GM21576 (cell line): ENCODE data around the gene TNNT1.
A peak's percentile ranks its signal among the peaks of the same experiment; 100 is the strongest.
"Not testable (repeated sequence)": the region's sequence is repeated elsewhere in the genome, so short reads cannot be mapped to it uniquely, and the experiment has no call there.

Experiments used
- ATAC-seq: cut with Tn5 transposase; IDR thresholded peaks from one replicate; pipeline ENCODE4 v1.9.1; 2021; ENCODE audit warnings: mild to moderate bottlenecking, moderate library complexity; ENCODE audit not compliant: unreplicated experiment

The TNNT1 gene

GRCh38 chr19:55171440-55171839 is 22.4 kb upstream of the TNNT1 start:
- ATAC-seq: no peak

GRCh38 chr19:55169136-55169535 is 20.1 kb upstream of the TNNT1 start:
- no peak for ATAC-seq

GRCh38 chr19:55166530-55167268 is 17.7 kb upstream of the TNNT1 start, which contains the start of gene DNAAF3:
Gene DNAAF3, minus strand, starts transcription at chr19:55166613. Its CDS starts 200 bp downstream, at chr19:55166413.
- ATAC-seq: peak; percentile 84

GRCh38 chr19:55165952-55166529 is 17.0 kb upstream of the TNNT1 start:
- ATAC-seq: no peak

GRCh38 chr19:55161571-55162322 is 12.7 kb upstream of the TNNT1 start:
- no peak for ATAC-seq

GRCh38 chr19:55160986-55161365 is 12.0 kb upstream of the TNNT1 start:
- no peak for ATAC-seq

- peak; percentile 67 for ATAC-seq
These were observed 11.4 kb upstream of the TNNT1 start for GRCh38 chr19:55160128-55160985.

GRCh38 chr19:55158848-55159749 is 10.1 kb upstream of the TNNT1 start:
- ATAC-seq: no peak

- ATAC-seq: no peak
These were observed 9.4 kb upstream of the TNNT1 start for GRCh38 chr19:55158423-55158822.

GRCh38 chr19:55157064-55157908 is 8.3 kb upstream of the TNNT1 start, which contains the start of gene TNNI3:
Gene TNNI3, minus strand, starts transcription at chr19:55157732. Its CDS starts 143 bp downstream, at chr19:55157589.
- ATAC-seq: no peak

GRCh38 chr19:55156202-55157063 is 7.4 kb upstream of the TNNT1 start:
- ATAC-seq: no peak

GRCh38 chr19:55155784-55156183 is 6.8 kb upstream of the TNNT1 start:
- not testable (repeated sequence) for ATAC-seq

- ATAC-seq: no peak
These were observed 4.8 kb upstream of the TNNT1 start for GRCh38 chr19:55153652-55154264.

- ATAC-seq: no peak
These were observed 3.0 kb upstream of the TNNT1 start for GRCh38 chr19:55152017-55152416.

- ATAC-seq: no peak
These were observed 1.3 kb downstream of the TNNT1 start for GRCh38 chr19:55147545-55148251.

GRCh38 chr19:55146705-55147273 is 2.2 kb downstream of the TNNT1 start:
- ATAC-seq: no peak
